ENCODE measurements around the gene RSPRY1.

DNA sequence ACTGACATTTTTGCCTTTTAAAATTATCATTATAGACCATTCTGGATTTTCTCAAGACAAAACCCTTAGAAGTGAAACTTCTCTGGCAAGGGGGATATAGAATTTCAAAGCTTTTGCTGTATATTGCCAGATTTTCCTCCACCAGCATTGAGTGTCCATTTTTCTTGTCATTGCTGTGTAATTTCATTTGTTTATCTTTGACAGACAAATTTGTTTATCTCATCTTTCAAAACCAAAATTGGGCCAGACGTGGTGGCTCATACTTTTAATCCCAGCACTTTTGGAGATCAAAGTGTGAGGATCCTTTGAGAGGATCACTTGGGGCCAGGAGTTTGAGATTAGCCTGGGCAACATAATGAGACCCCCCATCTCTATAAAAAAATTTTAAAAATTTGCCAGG, 43.0 kb downstream of the RSPRY1 start:
- TF ChIP-seq, protein P1, sequence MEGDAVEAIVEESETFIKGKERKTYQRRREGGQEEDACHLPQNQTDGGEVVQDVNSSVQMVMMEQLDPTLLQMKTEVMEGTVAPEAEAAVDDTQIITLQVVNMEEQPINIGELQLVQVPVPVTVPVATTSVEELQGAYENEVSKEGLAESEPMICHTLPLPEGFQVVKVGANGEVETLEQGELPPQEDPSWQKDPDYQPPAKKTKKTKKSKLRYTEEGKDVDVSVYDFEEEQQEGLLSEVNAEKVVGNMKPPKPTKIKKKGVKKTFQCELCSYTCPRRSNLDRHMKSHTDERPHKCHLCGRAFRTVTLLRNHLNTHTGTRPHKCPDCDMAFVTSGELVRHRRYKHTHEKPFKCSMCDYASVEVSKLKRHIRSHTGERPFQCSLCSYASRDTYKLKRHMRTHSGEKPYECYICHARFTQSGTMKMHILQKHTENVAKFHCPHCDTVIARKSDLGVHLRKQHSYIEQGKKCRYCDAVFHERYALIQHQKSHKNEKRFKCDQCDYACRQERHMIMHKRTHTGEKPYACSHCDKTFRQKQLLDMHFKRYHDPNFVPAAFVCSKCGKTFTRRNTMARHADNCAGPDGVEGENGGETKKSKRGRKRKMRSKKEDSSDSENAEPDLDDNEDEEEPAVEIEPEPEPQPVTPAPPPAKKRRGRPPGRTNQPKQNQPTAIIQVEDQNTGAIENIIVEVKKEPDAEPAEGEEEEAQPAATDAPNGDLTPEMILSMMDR (IDR thresholded peaks at IDR 0.05; ENCODE audit: control extremely low read depth in 1 of 3, insufficient read depth in 1 of 3, low read depth in 1 of 3, low read length in 3 of 3): no peak
- no peak for TF ChIP-seq POLR2A (IDR thresholded peaks at IDR 0.05; ENCODE audit: control extremely low read depth in 1 of 2, low read depth in 2 of 2, low read length in 2 of 2)
- no peak for TF ChIP-seq POLR2AphosphoS5 (IDR thresholded peaks at IDR 0.05; ENCODE audit: low read depth, low read length)
- TF ChIP-seq TEAD4 (IDR thresholded peaks at IDR 0.05; ENCODE audit: low read depth, low read length): no peak
- TF ChIP-seq TAF1 (IDR thresholded peaks at IDR 0.05; ENCODE audit: low read depth, low read length): no peak
- no peak for TF ChIP-seq NRF1 (IDR thresholded peaks at IDR 0.05; ENCODE audit: low read depth, low read length)
- TF ChIP-seq BRCA1 (IDR thresholded peaks at IDR 0.05; ENCODE audit: low read depth, low read length): no peak
- TF ChIP-seq ZNF274 (IDR thresholded peaks at IDR 0.05; ENCODE audit: borderline replicate concordance, extremely low read depth, low read length): no peak
- TF ChIP-seq TCF12 (IDR thresholded peaks at IDR 0.05; ENCODE audit: low read depth, low read length): no peak
- no peak for TF ChIP-seq RBBP5 (IDR thresholded peaks at IDR 0.05; ENCODE audit: borderline replicate concordance, low read depth, low read length)
- TF ChIP-seq PHF8 (conservative IDR thresholded peaks at IDR 0.05; ENCODE audit: low read depth, low read length): no peak
- no peak for TF ChIP-seq CREB1 (IDR thresholded peaks at IDR 0.05)
- TF ChIP-seq SAP30 (IDR thresholded peaks at IDR 0.05; ENCODE audit: insufficient read depth, insufficient replicate concordance, low read length): no peak
- no peak for TF ChIP-seq RFX5 (IDR thresholded peaks at IDR 0.05; ENCODE audit: borderline replicate concordance, low read depth, low read length)

Data from H1 (cell line).